Measurements from ENCODE around the gene RNF213.

The RNF213 gene

DNA sequence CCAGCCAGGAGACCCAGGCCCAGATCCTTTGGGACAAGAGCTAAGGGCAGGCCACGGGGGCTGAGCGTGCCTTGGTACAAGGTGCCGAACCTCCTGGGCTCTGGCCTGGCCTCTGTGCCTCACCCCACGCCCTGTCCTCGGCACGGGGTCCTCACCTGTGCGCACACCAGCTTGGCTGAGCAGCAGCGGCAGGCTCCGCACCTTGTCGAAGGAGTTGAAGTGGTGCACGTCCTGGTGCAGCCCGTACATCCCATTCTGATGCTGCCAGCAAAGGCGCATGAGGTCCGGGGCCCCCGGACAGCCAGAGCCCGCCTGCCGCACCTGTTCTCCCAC, 45.8 kb upstream of the RNF213 start:
- no peak for TF ChIP-seq CTCF (IDR thresholded peaks at IDR 0.05; ENCODE audit: low read length, missing control alignments)
- no peak for DNase-seq (ENCODE audit: low read depth)

DNA sequence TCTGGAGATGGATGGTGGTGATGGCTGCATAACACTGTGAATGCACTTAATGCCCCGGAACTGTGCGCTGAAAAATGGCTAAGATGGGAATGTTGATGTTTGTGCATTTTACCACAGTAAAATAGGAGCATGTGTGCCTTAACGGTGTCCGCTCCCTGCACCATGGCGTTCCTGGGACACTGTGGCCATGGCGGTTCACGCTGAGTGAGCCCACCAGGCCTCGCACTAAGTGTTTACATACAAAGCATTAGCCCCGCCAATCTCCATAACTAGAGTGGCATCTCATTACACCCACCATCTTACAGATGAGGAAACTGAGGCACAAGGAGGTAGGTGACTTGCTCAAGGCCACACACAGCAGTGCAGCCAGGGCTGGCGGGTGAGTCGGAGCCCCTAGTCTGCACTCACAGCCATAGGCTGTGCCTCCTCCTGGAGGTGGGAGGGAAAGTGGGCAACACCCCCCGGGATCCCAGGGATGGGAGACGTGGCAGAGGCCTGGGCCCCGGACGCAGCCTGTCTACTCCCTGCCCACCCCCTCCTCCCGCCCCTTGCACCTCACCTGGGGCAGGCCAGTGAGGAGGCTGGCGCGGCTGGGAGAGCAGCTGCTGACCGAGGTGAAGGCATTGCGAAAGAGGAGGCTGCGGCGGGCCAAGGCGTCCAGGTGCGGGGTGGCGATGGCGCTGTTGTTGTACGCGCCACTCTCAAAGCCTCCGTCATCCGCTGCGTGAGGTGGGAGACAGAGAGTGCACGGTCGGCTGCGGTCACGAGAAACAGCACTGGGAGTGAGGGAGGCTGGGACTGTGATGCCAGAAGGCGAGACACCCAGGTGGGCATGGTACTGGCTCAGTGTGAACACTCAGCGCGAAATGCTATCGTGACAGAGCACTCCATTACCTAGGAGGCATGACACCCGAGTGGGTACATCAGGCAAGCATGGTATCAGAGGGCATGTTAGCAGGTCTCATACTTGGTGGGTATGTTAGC, 43.9 kb upstream of the RNF213 start:
- TF ChIP-seq CTCF (IDR thresholded peaks at IDR 0.05; ENCODE audit: low read length, missing control alignments): no peak
- H3K4me3 ChIP-seq (replicated peaks; ENCODE audit: low read depth, low read length): no peak overlapping the region
- DNase-seq (ENCODE audit: low read depth): no peak

More for the DNA sequence above, 45.8 kb upstream of the RNF213 start:
- H3K4me3 ChIP-seq (replicated peaks; ENCODE audit: low read depth, low read length): no peak overlapping the region

- no peak for TF ChIP-seq CTCF (IDR thresholded peaks at IDR 0.05; ENCODE audit: low read length, missing control alignments)
- DNase-seq (ENCODE audit: low read depth): no peak
- H3K4me3 ChIP-seq (replicated peaks; ENCODE audit: low read depth, low read length): no peak overlapping the region
Observed at GRCh38 chr17:80217703-80218362, 42.8 kb upstream of the RNF213 start.

- no peak for DNase-seq (ENCODE audit: low read depth)
- no peak for TF ChIP-seq CTCF (IDR thresholded peaks at IDR 0.05; ENCODE audit: low read length, missing control alignments)
- no peak overlapping the region for H3K4me3 ChIP-seq (replicated peaks; ENCODE audit: low read depth, low read length)
Observed at GRCh38 chr17:80218391-80218790, 42.3 kb upstream of the RNF213 start.

DNA sequence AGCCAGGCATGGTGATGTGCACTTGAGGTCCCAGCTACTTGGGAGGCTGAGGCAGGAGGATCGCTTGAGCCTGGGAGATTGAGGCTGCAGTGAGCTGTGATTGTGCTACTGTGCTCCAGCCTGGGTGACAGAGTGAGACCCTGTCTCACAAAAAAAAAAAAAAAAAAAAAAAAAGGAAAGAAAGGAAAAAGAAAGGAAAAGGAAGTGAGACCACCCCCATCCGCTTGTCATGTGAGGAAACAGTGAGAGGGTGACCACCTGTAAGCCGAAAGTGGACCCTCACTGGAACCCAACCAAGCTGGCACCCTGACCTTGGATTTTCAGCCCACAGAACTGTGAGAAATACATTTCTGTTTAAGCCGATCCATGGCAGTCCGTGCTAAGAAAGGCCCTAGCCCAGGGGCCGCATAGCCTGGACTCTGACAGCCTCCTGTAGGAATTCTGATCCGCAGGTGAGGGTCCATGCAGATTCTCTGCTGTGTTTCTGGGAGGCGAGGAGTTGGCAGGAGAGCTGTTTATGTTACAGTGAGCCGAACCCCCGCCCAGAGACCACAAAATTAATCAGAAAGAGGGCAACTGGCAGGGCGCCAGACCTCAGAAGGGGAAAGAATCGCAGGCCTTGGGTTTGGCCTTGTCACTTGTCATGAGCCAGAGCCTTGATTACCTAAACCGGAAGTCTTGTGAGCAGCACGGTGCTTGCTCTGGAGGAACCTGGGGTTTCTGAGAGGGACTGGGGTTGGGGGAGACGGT, 41.5 kb upstream of the RNF213 start:
- peak; percentile 73 for DNase-seq (ENCODE audit: low read depth)
- peak overlapping the region; percentile 86 for H3K4me3 ChIP-seq (replicated peaks; ENCODE audit: low read depth, low read length)
- TF ChIP-seq CTCF (IDR thresholded peaks at IDR 0.05; ENCODE audit: low read length, missing control alignments): no peak

- H3K4me3 ChIP-seq (replicated peaks; ENCODE audit: low read depth, low read length): peak overlapping the region; percentile 86
- DNase-seq (ENCODE audit: low read depth): no peak
- TF ChIP-seq CTCF (IDR thresholded peaks at IDR 0.05; ENCODE audit: low read length, missing control alignments): no peak
Observed at GRCh38 chr17:80219763-80220053, 40.9 kb upstream of the RNF213 start.
